ENCODE data around the gene IFI6.
"Not testable (repeated sequence)": the region's sequence is repeated elsewhere in the genome, so short reads cannot be mapped to it uniquely, and the experiment has no call there.

IFI6 gene

GRCh38 chr1:27671964-27672749 lies at the start of gene IFI6:
IFI6 (minus strand) TSS chr1:27672192; CDS start chr1:27669314, 2,878 bp downstream.
- in situ Hi-C loops (cut with MboI; ENCODE audit: low sequenced_read_pairs) = no loop called here

- in situ Hi-C loops (cut with MboI; ENCODE audit: low sequenced_read_pairs) = no loop called here
Observed at GRCh38 chr1:27719286-27720251, 47.6 kb upstream of the IFI6 start.

- in situ Hi-C loops (cut with MboI; ENCODE audit: low sequenced_read_pairs) = no loop called here
Observed at GRCh38 chr1:27716262-27716895, 44.4 kb upstream of the IFI6 start.

DNA sequence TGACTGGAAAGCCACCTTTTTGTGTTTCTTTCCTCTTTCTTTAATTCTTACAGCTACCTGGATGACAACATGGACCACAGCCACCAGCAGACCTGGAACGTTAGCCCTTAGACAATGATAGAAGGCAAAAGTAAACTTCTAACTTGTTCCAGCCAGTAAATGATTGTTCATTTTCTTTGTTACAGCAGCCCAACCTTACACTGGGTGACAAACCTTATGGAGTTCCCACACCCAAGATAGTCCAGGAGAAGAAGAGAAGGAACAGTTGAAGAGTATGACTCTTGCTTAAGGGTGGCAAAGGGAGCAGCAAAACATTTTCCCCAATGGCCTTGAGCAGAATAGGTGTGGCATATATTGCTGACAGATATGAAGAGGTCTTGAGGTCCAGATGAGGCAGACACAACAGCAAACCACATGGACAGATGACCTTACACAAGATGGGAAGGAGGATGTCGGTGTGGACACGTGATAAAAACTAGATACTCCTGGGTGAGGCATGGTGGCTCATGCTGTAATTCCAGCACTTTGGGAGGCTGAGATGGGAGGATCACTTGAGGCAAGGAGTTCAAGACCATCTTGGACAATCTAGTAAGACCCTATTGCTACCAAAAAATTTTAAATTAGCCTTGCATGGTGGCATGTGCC lies 42.0 kb upstream of the IFI6 start:
- in situ Hi-C loops (cut with MboI; ENCODE audit: low sequenced_read_pairs) = no loop called here

DNA sequence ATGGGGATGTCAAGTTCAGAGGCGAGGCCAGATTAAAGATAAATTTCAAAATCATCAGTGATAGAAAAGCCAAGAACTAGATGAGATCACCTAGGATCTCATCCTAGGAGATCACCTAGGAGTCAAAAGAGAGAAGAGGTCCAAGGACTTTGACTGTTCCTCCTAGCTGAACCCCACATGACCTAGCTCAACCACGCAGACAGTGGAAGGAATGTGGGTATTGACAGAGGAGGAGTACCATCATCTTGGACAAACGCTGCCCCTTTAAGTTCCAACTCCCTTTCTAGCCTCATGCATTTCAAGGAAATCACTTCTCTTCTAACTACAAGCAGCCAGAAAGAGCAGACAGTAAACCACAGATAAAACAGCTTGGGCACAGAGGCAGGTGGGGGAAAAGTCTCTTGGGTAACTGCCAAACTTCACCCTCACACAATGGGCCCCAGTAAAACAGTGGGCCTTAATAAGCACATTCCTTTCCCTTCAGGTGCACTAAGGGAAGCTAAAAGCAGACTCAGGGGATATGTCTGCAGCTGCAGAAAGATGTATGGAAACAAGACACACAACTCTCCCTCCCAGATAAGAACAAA lies 41.2 kb upstream of the IFI6 start:
- in situ Hi-C loops (cut with MboI; ENCODE audit: low sequenced_read_pairs) = no loop called here

- in situ Hi-C loops (cut with MboI; ENCODE audit: low sequenced_read_pairs) = no loop called here
Observed at GRCh38 chr1:27710574-27710973, 38.6 kb upstream of the IFI6 start.

GRCh38 chr1:27705545-27705944 lies 33.6 kb upstream of the IFI6 start:
- in situ Hi-C loops (cut with MboI; ENCODE audit: low sequenced_read_pairs) = no loop called here

DNA sequence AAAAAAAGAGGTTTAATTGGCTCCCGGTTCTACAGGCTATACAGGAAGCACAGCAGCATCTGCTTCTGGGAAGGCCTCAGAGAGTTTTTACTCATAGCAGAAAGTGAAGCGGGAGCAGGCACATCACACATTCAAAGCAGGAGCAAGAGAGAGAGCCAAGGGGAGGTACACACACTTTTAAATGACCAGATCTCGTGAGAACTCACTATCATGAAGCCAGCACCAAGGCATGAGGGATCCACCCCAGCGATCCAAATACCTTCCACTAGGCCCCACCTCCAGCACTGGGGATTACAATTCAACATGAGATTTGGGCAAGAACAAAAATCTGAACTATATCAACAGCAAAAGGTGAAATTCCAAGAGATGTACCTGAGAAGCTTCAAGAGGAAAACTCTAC lies 33.0 kb upstream of the IFI6 start:
- in situ Hi-C loops (cut with MboI; ENCODE audit: low sequenced_read_pairs) = no loop called here

DNA sequence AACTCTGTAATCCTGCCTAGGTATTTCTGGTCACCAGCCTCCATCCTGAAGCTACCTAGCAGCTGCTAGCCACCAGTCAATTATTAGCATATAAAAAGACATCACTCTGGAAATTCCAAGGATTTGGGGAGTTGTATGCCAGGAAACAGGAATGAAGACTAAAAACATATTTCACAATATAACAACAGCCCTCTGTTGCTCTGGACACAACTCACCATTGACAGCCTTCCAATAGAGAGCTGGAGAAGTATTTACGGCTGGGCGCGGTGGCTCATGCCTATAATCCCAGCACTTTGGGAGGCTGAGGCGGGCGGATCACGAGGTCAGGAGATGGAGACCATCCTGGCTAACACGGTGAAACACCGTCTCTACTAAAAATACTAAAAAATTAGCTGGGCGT lies 24.8 kb upstream of the IFI6 start:
- in situ Hi-C loops (cut with MboI; ENCODE audit: low sequenced_read_pairs) = not testable (repeated sequence)

DNA sequence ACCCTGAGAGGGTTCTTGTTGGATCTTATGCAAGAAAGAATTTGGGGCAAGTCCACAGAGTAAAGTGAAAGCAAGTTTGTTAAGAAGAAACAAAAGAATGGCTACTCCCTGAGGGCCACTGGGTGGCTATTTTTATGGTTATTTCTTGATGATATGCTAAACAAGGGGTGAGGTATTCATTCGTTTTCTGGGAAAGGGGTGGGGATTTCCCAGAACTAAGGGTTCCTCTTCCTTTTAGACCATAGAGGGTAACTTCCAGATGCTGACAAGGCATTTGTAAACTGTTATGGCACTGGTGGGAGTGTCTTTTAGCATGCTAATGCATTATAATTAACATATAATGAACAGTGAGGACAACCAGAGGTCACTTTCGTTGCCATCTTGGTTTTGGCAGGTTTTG lies 18.2 kb upstream of the IFI6 start:
- in situ Hi-C loops (cut with MboI; ENCODE audit: low sequenced_read_pairs) = no loop called here

DNA sequence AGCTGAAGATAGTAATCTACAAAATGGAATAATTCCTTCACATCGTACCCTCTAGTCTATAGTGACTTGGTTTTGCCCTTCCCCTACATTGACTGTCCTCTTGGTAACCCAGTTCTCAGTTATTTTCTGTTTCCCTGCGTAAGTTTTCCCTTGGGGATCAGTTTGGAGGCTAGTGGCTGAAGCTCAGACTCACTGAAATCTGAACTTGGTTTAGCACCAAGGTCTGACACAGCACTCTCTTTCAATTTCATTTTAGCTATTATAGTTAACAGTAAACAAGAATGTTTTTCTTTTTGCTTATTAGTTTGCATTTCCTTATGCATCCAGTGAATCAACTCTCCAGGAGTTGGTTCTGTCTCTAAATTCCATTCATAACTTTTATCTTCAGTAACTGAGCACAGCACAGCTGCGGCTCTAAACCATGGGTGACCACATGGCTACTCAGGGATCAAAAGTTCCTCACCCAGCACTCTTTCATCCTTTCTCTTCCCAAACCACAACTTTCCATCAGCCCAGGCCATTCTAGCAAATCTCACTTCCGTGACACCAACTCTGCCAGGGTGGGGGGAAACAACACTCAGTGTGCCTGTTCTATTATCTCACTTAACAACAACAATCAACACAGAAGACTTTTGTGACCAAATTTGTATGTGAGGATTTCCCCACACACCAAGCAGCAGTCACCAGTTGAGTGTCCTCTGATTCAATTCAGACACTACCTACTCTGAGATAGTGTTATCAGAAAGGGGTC lies 17.6 kb upstream of the IFI6 start:
- in situ Hi-C loops (cut with MboI; ENCODE audit: low sequenced_read_pairs) = no loop called here

DNA sequence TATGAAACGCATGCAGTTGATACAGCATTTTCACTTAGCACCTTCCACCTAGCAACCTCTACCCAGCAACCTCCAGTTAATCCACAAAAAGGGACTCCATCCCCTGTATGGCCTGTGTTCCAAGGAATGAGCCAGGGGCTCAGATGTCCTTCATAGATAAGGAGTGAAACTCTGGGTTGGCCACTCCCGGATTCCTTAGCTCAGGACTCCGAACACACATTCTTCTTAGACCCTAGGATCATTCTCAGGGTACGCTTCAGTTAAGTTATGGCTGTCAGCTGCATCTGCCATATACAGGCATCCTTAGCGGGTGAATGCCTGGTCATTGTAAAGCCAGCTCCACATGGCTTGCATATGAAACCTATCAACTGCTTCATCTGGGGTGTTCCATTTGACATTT lies 15.9 kb upstream of the IFI6 start:
- in situ Hi-C loops (cut with MboI; ENCODE audit: low sequenced_read_pairs) = no loop called here

GRCh38 chr1:27686223-27686990 lies 14.4 kb upstream of the IFI6 start:
- in situ Hi-C loops (cut with MboI; ENCODE audit: low sequenced_read_pairs) = no loop called here

- in situ Hi-C loops (cut with MboI; ENCODE audit: low sequenced_read_pairs) = no loop called here
Observed at GRCh38 chr1:27684176-27684575, 12.2 kb upstream of the IFI6 start.

- in situ Hi-C loops (cut with MboI; ENCODE audit: low sequenced_read_pairs) = no loop called here
Observed at GRCh38 chr1:27682351-27682944, 10.5 kb upstream of the IFI6 start.

- in situ Hi-C loops (cut with MboI; ENCODE audit: low sequenced_read_pairs) = not testable (repeated sequence)
Observed at GRCh38 chr1:27681580-27681979, 9.6 kb upstream of the IFI6 start.

GRCh38 chr1:27680225-27680791 lies 8.3 kb upstream of the IFI6 start:
- in situ Hi-C loops (cut with MboI; ENCODE audit: low sequenced_read_pairs) = not testable (repeated sequence)

DNA sequence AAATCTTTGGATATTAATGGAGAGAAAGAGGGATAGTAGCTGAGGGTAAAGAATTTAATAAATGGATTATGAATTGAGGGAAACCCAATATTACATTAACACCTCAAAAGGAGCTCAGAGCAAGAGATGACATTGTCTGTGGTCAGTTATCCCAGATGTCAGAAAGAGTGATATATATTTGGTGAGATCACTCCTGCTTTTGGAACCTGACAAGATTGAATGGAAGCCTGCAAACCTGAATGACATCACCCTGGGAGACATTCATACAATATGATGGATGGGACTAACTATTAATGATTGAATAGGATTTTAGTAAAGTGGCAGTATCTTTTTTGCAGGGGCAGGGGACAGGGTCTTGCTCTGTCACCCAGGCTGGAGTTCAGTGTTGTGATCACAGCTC lies 6.8 kb upstream of the IFI6 start:
- in situ Hi-C loops (cut with MboI; ENCODE audit: low sequenced_read_pairs) = no loop called here
